SK-N-SH (cell line): ENCODE data around the gene EIF2S1. TPM values are rescaled to one million over a fixed set of nuclear protein-coding genes. Genes with fewer than 3 reads are reported as not detected.

Experiments used
- CTCF ChIA-PET: fragments of 300-600, 350-600 bp; formaldehyde crosslinking; extraction: SDS; loops from one replicate; lab custom pipeline; 2021; lab: Yijun Ruan, JAX
- POLR2A ChIA-PET: fragments of 350-600 bp; sonication (Branson Sonifier 250); formaldehyde crosslinking; extraction: SDS; loops from one replicate; lab custom pipeline; 2020; ENCODE audit warnings: antibody characterized with exemption, inconsistent platforms; lab: Yijun Ruan, JAX
- DNase-seq: peaks from one replicate; pipeline ENCODE4 v3.0.0; 2012
- H2AFZ ChIP-seq: fragments of 200-600 bp; sonication (generic); 2 replicates; pipeline ENCODE4 v1.8.1; 2016; ENCODE audit warnings: antibody characterized with exemption, mild to moderate bottlenecking, low read depth
- H3F3A ChIP-seq: fragments of 200-600 bp; sonication (generic); replicated peaks from 2 replicates; pipeline ENCODE3; 2016; ENCODE audit warnings: antibody characterized with exemption, mild to moderate bottlenecking; ENCODE audit not compliant: insufficient read depth
- H3K27ac ChIP-seq, 2 experiments: fragments of 200-500 bp in 1 of 2; fragments of 200-600 bp in 1 of 2; sonication (Bioruptor generic) in 1 of 2; sonication (generic), shearing (Covaris generic) in 1 of 2; 2 replicates each; pipeline versions ENCODE4 v1.5.1 to v1.6.1; 2014 to 2016; ENCODE audit warnings: low read depth in 2 of 2, inconsistent platforms in 1 of 2, low read length in 1 of 2, mild to moderate bottlenecking in 1 of 2, mixed read lengths in 1 of 2
- H3K27me3 ChIP-seq: fragments of 200-600 bp; sonication (generic), shearing (Covaris generic); 2 replicates; pipeline ENCODE4 v1.6.1; 2016; ENCODE audit warnings: mixed run types; ENCODE audit not compliant: insufficient read depth
- H3K36me3 ChIP-seq, 2 experiments: fragments of 200-500 bp in 1 of 2; fragments of 200-600 bp in 1 of 2; sonication (Bioruptor generic) in 1 of 2; sonication (generic) in 1 of 2; replicated peaks in 1 of 2; 2 replicates each; pipeline versions ENCODE3 to v1.5.1; 2014 to 2016; ENCODE audit warnings: low read length in 1 of 2, mild to moderate bottlenecking in 1 of 2; ENCODE audit not compliant: insufficient read depth in 2 of 2, control insufficient read depth in 1 of 2
- H3K4me1 ChIP-seq, 2 experiments: fragments of 200-500 bp in 1 of 2; fragments of 200-600 bp in 1 of 2; sonication (Bioruptor generic) in 1 of 2; sonication (generic), shearing (Covaris generic) in 1 of 2; 2 replicates each; pipeline versions ENCODE4 v1.5.1 to v1.6.1; 2014 to 2016; ENCODE audit warnings: low read depth in 1 of 2, low read length in 1 of 2, mixed run types in 1 of 2; ENCODE audit not compliant: insufficient read depth in 2 of 2, control insufficient read depth in 1 of 2
- H3K4me2 ChIP-seq: fragments of 200-600 bp; sonication (generic), shearing (Covaris generic); 2 replicates; pipeline ENCODE4 v1.6.1; 2017; ENCODE audit warnings: mixed run types
- H3K4me3 ChIP-seq, 2 experiments: fragments of 200-500 bp in 1 of 2; fragments of 200-600 bp in 1 of 2; sonication (Bioruptor generic) in 1 of 2; sonication (generic), shearing (Covaris generic) in 1 of 2; 2 replicates each; pipeline versions ENCODE4 v1.5.1 to v1.8.1; 2014 to 2016; ENCODE audit warnings: low read depth in 2 of 2, inconsistent platforms in 1 of 2, low read length in 1 of 2, mild to moderate bottlenecking in 1 of 2, mixed read lengths in 1 of 2, moderate library complexity in 1 of 2
- H3K79me2 ChIP-seq: fragments of 200-600 bp; sonication (generic); 2 replicates; pipeline ENCODE4 v1.8.1; 2017; ENCODE audit warnings: mild to moderate bottlenecking; ENCODE audit not compliant: insufficient read depth
- H3K9ac ChIP-seq: fragments of 200-600 bp; sonication (generic); 2 replicates; pipeline ENCODE4 v1.6.1; 2017; ENCODE audit warnings: mixed run types
- H3K9me2 ChIP-seq: fragments of 200-600 bp; sonication (generic); 2 replicates; pipeline ENCODE4 v1.6.1; 2017; ENCODE audit warnings: mixed run types
- H3K9me3 ChIP-seq: fragments of 200-600 bp; sonication (generic); 2 replicates; pipeline ENCODE4 v1.6.1; 2017; ENCODE audit warnings: mixed run types, mild to moderate bottlenecking, moderate library complexity
- H4K20me1 ChIP-seq: fragments of 200-600 bp; sonication (generic); 2 replicates; pipeline ENCODE4 v1.6.1; 2017; ENCODE audit warnings: mild to moderate bottlenecking, mixed run types; ENCODE audit not compliant: insufficient read depth
- ELF1 ChIP-seq: IDR thresholded peaks from 2 replicates; pipeline ENCODE4 v1.4.0; 2012
- EP300 ChIP-seq, 2 experiments: IDR thresholded peaks; 2 replicates each; pipeline versions ENCODE4 v1.4.0 to v1.6.1; 2012; ENCODE audit warnings: borderline replicate concordance in 1 of 2, low read depth in 1 of 2, low read length in 1 of 2
- FOSL2 ChIP-seq: IDR thresholded peaks from 2 replicates; pipeline ENCODE4 v1.4.0; 2012; ENCODE audit warnings: low read depth, mild to moderate bottlenecking, moderate library complexity, borderline replicate concordance
- FOXM1 ChIP-seq: IDR thresholded peaks from 2 replicates; pipeline ENCODE4 v1.4.0; 2012; ENCODE audit warnings: low read depth, mild to moderate bottlenecking
- GABPA ChIP-seq: IDR thresholded peaks from 2 replicates; pipeline ENCODE4 v1.4.0; 2012; ENCODE audit warnings: low read depth, mild to moderate bottlenecking
- MEF2A ChIP-seq: IDR thresholded peaks from 2 replicates; pipeline ENCODE4 v1.4.0; 2012; ENCODE audit warnings: low read depth, borderline replicate concordance
- MXI1 ChIP-seq: IDR thresholded peaks from 2 replicates; pipeline ENCODE4 v1.6.1; 2012; ENCODE audit warnings: mild to moderate bottlenecking, low read depth, low read length, improper control_type of control experiment
- NFIC ChIP-seq: IDR thresholded peaks from 2 replicates; pipeline ENCODE4 v1.4.0; 2012; ENCODE audit warnings: borderline replicate concordance
- NRF1 ChIP-seq: IDR thresholded peaks from 2 replicates; pipeline ENCODE4 v1.6.1; 2012; ENCODE audit warnings: low read depth, mild to moderate bottlenecking, low read length
- PBX3 ChIP-seq: IDR thresholded peaks from 2 replicates; pipeline ENCODE4; 2012
- POLR2AphosphoS5 ChIP-seq: IDR thresholded peaks from 2 replicates; pipeline ENCODE4 v1.6.1; 2012; ENCODE audit warnings: low read depth, low read length
- RAD21 ChIP-seq: IDR thresholded peaks from 2 replicates; pipeline ENCODE4 v1.6.1; 2012; ENCODE audit warnings: mild to moderate bottlenecking, low read length
- RCOR1 ChIP-seq: fragments of 150-350 bp; IDR thresholded peaks from 2 replicates; pipeline ENCODE4 v1.6.1; 2017; ENCODE audit warnings: antibody characterized with exemption, low read length
- RFX5 ChIP-seq: IDR thresholded peaks from 2 replicates; pipeline ENCODE4 v1.6.1; 2012; ENCODE audit warnings: mild to moderate bottlenecking, improper control_type of control experiment, low read length
- RXRA ChIP-seq: IDR thresholded peaks from 2 replicates; pipeline ENCODE4 v1.4.0; 2012; ENCODE audit warnings: low read depth, mild to moderate bottlenecking, borderline replicate concordance
- SMC3 ChIP-seq: IDR thresholded peaks from 2 replicates; pipeline ENCODE4 v1.6.1; 2012; ENCODE audit warnings: low read depth, low read length, improper control_type of control experiment
- TEAD4 ChIP-seq: IDR thresholded peaks from 2 replicates; pipeline ENCODE4 v1.4.0; 2012; ENCODE audit warnings: mild to moderate bottlenecking, borderline replicate concordance; ENCODE audit not compliant: insufficient read depth
- USF2 ChIP-seq: fragments of 150-350 bp; IDR thresholded peaks from 2 replicates; pipeline ENCODE4 v1.6.1; 2017; ENCODE audit warnings: antibody characterized with exemption, low read length, low read depth, borderline replicate concordance
- YY1 ChIP-seq: IDR thresholded peaks from 2 replicates; pipeline ENCODE4 v1.4.0; 2012; ENCODE audit warnings: low read depth, mild to moderate bottlenecking
- WGBS: methylation state at CpG from one replicate; pipeline ENCODE4 v1.1.6; 2017; ENCODE audit warnings: low lambda C conversion rate; 5-methylcytosine and 5-hydroxymethylcytosine counted together
- polyA plus RNA-seq, 3 experiments: library from polyadenylated mRNA; depleted of rRNA; stranded (reverse); fragments of >200 nt; gene quantifications; 2 replicates each; pipeline ENCODE4 v1.2.3, GENCODE V29; 2012
- TF ChIP-seq, protein P1 (sequence below): IDR thresholded peaks from 2 replicates; pipeline ENCODE4 v1.4.0; 2012; ENCODE audit warnings: low read depth, borderline replicate concordance
- TF ChIP-seq, protein P2 (sequence below): fragments of 200-600 bp; sonication (generic); IDR thresholded peaks from 2 replicates; pipeline ENCODE4 v1.6.1; 2017; ENCODE audit warnings: antibody characterized with exemption, mild to moderate bottlenecking, moderate library complexity

Gene EIF2S1
- polyA plus RNA-seq, 1 of the 3 experiments (the other 2 are of a cell fraction) = 57.2 TPM

DNA sequence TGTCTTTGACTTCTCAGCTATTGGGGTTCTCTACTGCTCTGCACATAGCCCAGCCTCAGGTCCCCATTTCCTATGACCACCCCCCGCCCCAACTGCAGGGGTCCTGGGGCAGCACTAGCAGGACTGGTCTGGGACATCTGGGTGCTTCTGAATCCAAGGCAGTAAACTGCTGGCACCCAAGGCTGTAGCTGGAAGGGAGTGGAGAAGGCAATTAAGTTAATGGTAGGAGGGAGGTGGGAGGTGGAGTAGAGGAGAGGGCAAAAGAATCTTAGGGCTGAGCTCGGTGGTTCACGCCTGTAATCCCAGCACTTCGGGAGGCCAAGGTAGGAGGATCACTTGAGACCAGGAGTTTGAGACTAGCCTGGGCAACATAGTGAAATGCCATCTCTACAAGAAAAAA lies 40.3 kb downstream of the EIF2S1 start:
- Histone ChIP-seq H3K4me1 (no peaks in the 10 kb centered on the region), H3K36me3 (no peaks in the 10 kb centered on the region), H3F3A (no peaks in the 10 kb centered on the region), H3K79me2 (no peaks in the 10 kb centered on the region), H3K4me3 (no peak overlapping the region), H3K27ac (no peak overlapping the region), H3K9me2 (no peaks in the 10 kb centered on the region), H4K20me1 (no peaks in the 10 kb centered on the region), H3K9ac (no peak overlapping the region), H3K27me3 (no peaks in the 10 kb centered on the region), H2AFZ (no peak overlapping the region), H3K9me3 (no peaks in the 10 kb centered on the region), H3K4me2 (no peak overlapping the region)
- TF ChIP-seq EP300 (IDR thresholded peaks at IDR 0.05; ENCODE audit: borderline replicate concordance in 1 of 2, low read depth in 1 of 2, low read length in 1 of 2) (no peak), TEAD4 (no peak), NFIC (no peak), GABPA (no peak), MXI1 (no peak), SMC3 (no peak), RCOR1 (no peak), YY1 (no peak), USF2 (no peak), MEF2A (no peak), FOXM1 (no peak), POLR2AphosphoS5 (no peak)
- TF ChIP-seq, protein P1, sequence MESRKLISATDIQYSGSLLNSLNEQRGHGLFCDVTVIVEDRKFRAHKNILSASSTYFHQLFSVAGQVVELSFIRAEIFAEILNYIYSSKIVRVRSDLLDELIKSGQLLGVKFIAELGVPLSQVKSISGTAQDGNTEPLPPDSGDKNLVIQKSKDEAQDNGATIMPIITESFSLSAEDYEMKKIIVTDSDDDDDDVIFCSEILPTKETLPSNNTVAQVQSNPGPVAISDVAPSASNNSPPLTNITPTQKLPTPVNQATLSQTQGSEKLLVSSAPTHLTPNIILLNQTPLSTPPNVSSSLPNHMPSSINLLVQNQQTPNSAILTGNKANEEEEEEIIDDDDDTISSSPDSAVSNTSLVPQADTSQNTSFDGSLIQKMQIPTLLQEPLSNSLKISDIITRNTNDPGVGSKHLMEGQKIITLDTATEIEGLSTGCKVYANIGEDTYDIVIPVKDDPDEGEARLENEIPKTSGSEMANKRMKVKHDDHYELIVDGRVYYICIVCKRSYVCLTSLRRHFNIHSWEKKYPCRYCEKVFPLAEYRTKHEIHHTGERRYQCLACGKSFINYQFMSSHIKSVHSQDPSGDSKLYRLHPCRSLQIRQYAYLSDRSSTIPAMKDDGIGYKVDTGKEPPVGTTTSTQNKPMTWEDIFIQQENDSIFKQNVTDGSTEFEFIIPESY = no peak
- ChIA-PET CTCF (interaction anchor here (1.8 kb wide), 1 partner anchor 27 kb away, joined by 6 read pairs; no protein-coding TSS in a partner anchor), POLR2A (interaction anchor here (1.0 kb wide), 1 partner anchor 9 kb away, joined by 3 read pairs; no protein-coding TSS in a partner anchor)
- 80% methylated on average over 4 of the region's 4 CpGs for WGBS
- no peak for DNase-seq

GRCh38 chr14:67405771-67406170 lies 45.6 kb downstream of the EIF2S1 start:
- H3K4me2 ChIP-seq = no peak overlapping the region
- H3K9me3 ChIP-seq = no peaks in the 10 kb centered on the region
- POLR2A ChIA-PET = no interaction called here
- no peak for DNase-seq
- H3K79me2 ChIP-seq = no peaks in the 10 kb centered on the region
- no peaks in the 10 kb centered on the region for H3F3A ChIP-seq
- H3K36me3 ChIP-seq = no peaks in the 10 kb centered on the region
- H2AFZ ChIP-seq = no peak overlapping the region
- no peaks in the 10 kb centered on the region for H4K20me1 ChIP-seq
- TF ChIP-seq FOSL2 = no peak
- no peak for TF ChIP-seq RXRA
- no peak for TF ChIP-seq ELF1
- no peak for TF ChIP-seq PBX3
- TF ChIP-seq RAD21 = no peak
- TF ChIP-seq GABPA = no peak
- TF ChIP-seq FOXM1 = no peak
- no peak for TF ChIP-seq MXI1
- TF ChIP-seq POLR2AphosphoS5 = no peak
- no peak for TF ChIP-seq RFX5
- TF ChIP-seq, protein P2, sequence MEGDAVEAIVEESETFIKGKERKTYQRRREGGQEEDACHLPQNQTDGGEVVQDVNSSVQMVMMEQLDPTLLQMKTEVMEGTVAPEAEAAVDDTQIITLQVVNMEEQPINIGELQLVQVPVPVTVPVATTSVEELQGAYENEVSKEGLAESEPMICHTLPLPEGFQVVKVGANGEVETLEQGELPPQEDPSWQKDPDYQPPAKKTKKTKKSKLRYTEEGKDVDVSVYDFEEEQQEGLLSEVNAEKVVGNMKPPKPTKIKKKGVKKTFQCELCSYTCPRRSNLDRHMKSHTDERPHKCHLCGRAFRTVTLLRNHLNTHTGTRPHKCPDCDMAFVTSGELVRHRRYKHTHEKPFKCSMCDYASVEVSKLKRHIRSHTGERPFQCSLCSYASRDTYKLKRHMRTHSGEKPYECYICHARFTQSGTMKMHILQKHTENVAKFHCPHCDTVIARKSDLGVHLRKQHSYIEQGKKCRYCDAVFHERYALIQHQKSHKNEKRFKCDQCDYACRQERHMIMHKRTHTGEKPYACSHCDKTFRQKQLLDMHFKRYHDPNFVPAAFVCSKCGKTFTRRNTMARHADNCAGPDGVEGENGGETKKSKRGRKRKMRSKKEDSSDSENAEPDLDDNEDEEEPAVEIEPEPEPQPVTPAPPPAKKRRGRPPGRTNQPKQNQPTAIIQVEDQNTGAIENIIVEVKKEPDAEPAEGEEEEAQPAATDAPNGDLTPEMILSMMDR = no peak
- no peak for TF ChIP-seq NRF1
- TF ChIP-seq EP300 (IDR thresholded peaks at IDR 0.05; ENCODE audit: borderline replicate concordance in 1 of 2, low read depth in 1 of 2, low read length in 1 of 2) = no peak
- no peak for TF ChIP-seq MEF2A
- TF ChIP-seq YY1 = no peak
- TF ChIP-seq, all 33 proteins: peak for 0
- Histone ChIP-seq H3K4me3 (no peak overlapping the region), H3K27ac (no peak overlapping the region), H3K4me1 (no peaks in the 10 kb centered on the region), H3K9me2 (no peaks in the 10 kb centered on the region), H3K9ac (no peak overlapping the region), H3K27me3 (no peaks in the 10 kb centered on the region)
- CTCF ChIA-PET = interaction anchor here (3.0 kb wide), 1 partner anchor 165 kb away, joined by 11 read pairs; no protein-coding TSS in a partner anchor
- WGBS = 95% methylated on average over 5 of the region's 5 CpGs
